Measurements from ENCODE around the gene CLMP.

CLMP gene

GRCh38 chr11:123190518-123190917 lies 4.5 kb downstream of the CLMP start:
- TF ChIP-seq ESRRG (CRISPR knock-in tag; IDR thresholded peaks at IDR 0.05) (no peak), CREB5 (CRISPR knock-in tag; IDR thresholded peaks at IDR 0.05; ENCODE audit: low read depth) (no peak), ISL1 (CRISPR knock-in tag; IDR thresholded peaks at IDR 0.05) (no peak), ZFP3 (CRISPR knock-in tag; IDR thresholded peaks at IDR 0.05) (no peak), TSHZ2 (CRISPR knock-in tag; IDR thresholded peaks at IDR 0.05) (no peak), PATZ1 (CRISPR knock-in tag; IDR thresholded peaks at IDR 0.05; ENCODE audit: borderline replicate concordance) (no peak), BACH2 (CRISPR knock-in tag; IDR thresholded peaks at IDR 0.05; ENCODE audit: borderline replicate concordance) (no peak), SNAI2 (CRISPR knock-in tag; IDR thresholded peaks at IDR 0.05) (no peak), ZFP30 (CRISPR knock-in tag; IDR thresholded peaks at IDR 0.05) (no peak), ZC3H10 (CRISPR knock-in tag; IDR thresholded peaks at IDR 0.05) (no peak), CSRNP3 (CRISPR knock-in tag; IDR thresholded peaks at IDR 0.05) (no peak)
- no peak for ATAC-seq

GRCh38 chr11:123188508-123189165 lies 6.4 kb downstream of the CLMP start:
- peak; percentile 74 for ATAC-seq
- TF ChIP-seq PATZ1 (CRISPR knock-in tag; IDR thresholded peaks at IDR 0.05; ENCODE audit: borderline replicate concordance) = no peak
- no peak for TF ChIP-seq RARB (CRISPR knock-in tag; IDR thresholded peaks at IDR 0.05)
- 0 out of 2 replicates have a peak, but pooled peaks have one; percentile 38 for TF ChIP-seq TOX (CRISPR knock-in tag; IDR thresholded peaks at IDR 0.05; ENCODE audit: borderline replicate concordance)
- 0 out of 2 replicates have a peak, but pooled peaks have one; percentile 31 for TF ChIP-seq ZFP3 (CRISPR knock-in tag; IDR thresholded peaks at IDR 0.05)
- TF ChIP-seq POU6F1 (CRISPR knock-in tag; IDR thresholded peaks at IDR 0.05; ENCODE audit: borderline replicate concordance, low read depth) = no peak
- no peak for TF ChIP-seq ZFP30 (CRISPR knock-in tag; IDR thresholded peaks at IDR 0.05)
- TF ChIP-seq ISL1 (CRISPR knock-in tag; IDR thresholded peaks at IDR 0.05) = 0 out of 2 replicates have a peak, but pooled peaks have one; percentile 34
- no peak for TF ChIP-seq TSHZ2 (CRISPR knock-in tag; IDR thresholded peaks at IDR 0.05)

Measured in SK-N-SH treated with all-trans-retinoic acid at 6 μM for 48 hours (cell line).